C4-2B (cell line): Measurements from ENCODE around the gene DNAH17.

Experiments used
- CTCF ChIP-seq: fragments of 450-650 bp; conservative IDR thresholded peaks from 2 replicates; pipeline ENCODE4 v1.5.1; 2017; ENCODE audit warnings: mild to moderate bottlenecking
- ZFX ChIP-seq: fragments of 450-650 bp; IDR thresholded peaks from 2 replicates; pipeline ENCODE4 v1.6.1; 2017

GRCh38 chr17:78532922-78533640 is 44.1 kb downstream of the DNAH17 start:
- TF ChIP-seq CTCF: no peak
- TF ChIP-seq ZFX: no peak
